HL-60 (cell line): ENCODE results near the gene DYRK1B.

Source experiments
- DNase-seq, 2 experiments: peaks; one replicate each; pipeline ENCODE4 v3.0.0-alpha.2; 2010 to 2020; ENCODE audit warnings: low read depth in 1 of 2, low spot score in 1 of 2
- H3K27ac ChIP-seq: fragments of 250-450 bp; sonication (Bioruptor Pico); replicated peaks from 2 replicates; pipeline ENCODE4 v1.5.1; 2020; ENCODE audit warnings: mild to moderate bottlenecking, moderate library complexity
- H3K27me3 ChIP-seq: fragments of 250-450 bp; sonication (Bioruptor Pico); 2 replicates; pipeline ENCODE4 v1.5.1; 2021; ENCODE audit warnings: mild to moderate bottlenecking, moderate library complexity; ENCODE audit not compliant: insufficient read depth, poor library complexity, severe bottlenecking
- H3K4me3 ChIP-seq: replicated peaks from 2 replicates; pipeline ENCODE4 v1.5.1; 2011; ENCODE audit warnings: mild to moderate bottlenecking, control low read depth, low read length; ENCODE audit not compliant: insufficient read depth
- GABPA ChIP-seq: IDR thresholded peaks from 2 replicates; pipeline ENCODE4 v1.6.1; 2012; ENCODE audit warnings: low read depth
- POLR2AphosphoS5 ChIP-seq: IDR thresholded peaks from 2 replicates; pipeline ENCODE4 v1.6.1; 2012; ENCODE audit warnings: low read depth
- SPI1 ChIP-seq: IDR thresholded peaks from 2 replicates; pipeline ENCODE4 v1.6.1; 2012; ENCODE audit warnings: low read depth, mild to moderate bottlenecking, borderline replicate concordance
- TF ChIP-seq, protein P1 (sequence below): IDR thresholded peaks from one replicate; pipeline ENCODE4 v1.5.1; 2011; ENCODE audit warnings: low read length, control low read depth, inconsistent platforms; ENCODE audit not compliant: insufficient read depth
- TF ChIP-seq, protein P2 (sequence below): IDR thresholded peaks from 2 replicates; pipeline ENCODE4 v1.6.1; 2012; ENCODE audit warnings: low read depth; ENCODE audit not compliant: insufficient replicate concordance

DYRK1B gene

DNA sequence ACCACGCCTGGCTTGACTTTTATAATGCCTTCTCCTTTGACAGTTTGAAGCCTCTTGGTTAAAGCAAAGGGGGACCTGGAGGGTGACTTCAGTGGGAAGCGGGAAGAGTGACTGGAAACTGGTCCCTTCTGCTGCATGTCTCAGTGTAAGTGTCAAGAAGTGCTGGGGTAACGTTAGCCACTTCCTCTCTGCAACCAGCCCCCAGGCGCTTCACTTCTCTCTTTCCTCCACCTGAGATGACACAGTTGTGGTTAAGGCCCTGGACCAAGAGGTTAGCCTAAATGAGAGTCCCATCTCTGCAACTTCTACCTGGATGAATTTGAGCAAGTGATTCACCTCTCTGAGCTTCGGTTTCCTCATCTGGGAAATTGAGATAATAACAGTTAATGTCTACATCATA, 39.0 kb downstream of the DYRK1B start:
- TF ChIP-seq POLR2AphosphoS5 (no peak), SPI1 (peak; percentile 90)
- DNase-seq = peak in 1 of 2 experiments; percentile 39

DNA sequence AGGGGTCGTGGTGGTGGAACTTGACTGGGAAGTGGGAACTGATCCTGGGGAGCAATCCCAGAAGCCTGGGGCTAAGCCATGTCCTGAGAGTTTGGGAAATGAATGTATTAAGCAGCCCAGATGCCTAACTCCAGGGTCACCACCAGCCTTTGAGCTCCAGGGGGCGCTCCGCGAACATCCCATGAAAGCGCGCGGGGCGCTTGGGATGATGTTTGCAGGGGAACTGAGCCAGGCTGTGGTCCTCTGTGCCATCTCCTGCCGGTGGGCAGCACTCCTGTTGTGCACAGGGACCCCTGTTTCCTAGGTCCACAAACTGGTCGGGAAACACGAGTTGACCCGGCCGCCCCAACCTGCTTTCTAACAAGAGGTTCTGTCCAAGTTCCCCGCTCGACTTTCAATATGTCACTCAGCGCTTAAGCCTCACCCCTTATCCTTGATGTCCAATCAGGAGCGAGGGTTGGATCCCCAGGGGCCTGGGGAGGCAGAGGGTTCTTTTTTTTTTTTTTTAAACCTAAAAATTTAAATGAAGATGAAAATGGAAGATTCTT, 40.9 kb downstream of the DYRK1B start:
- TF ChIP-seq, protein P1, sequence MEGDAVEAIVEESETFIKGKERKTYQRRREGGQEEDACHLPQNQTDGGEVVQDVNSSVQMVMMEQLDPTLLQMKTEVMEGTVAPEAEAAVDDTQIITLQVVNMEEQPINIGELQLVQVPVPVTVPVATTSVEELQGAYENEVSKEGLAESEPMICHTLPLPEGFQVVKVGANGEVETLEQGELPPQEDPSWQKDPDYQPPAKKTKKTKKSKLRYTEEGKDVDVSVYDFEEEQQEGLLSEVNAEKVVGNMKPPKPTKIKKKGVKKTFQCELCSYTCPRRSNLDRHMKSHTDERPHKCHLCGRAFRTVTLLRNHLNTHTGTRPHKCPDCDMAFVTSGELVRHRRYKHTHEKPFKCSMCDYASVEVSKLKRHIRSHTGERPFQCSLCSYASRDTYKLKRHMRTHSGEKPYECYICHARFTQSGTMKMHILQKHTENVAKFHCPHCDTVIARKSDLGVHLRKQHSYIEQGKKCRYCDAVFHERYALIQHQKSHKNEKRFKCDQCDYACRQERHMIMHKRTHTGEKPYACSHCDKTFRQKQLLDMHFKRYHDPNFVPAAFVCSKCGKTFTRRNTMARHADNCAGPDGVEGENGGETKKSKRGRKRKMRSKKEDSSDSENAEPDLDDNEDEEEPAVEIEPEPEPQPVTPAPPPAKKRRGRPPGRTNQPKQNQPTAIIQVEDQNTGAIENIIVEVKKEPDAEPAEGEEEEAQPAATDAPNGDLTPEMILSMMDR = peak; percentile 95
- TF ChIP-seq, protein P2, sequence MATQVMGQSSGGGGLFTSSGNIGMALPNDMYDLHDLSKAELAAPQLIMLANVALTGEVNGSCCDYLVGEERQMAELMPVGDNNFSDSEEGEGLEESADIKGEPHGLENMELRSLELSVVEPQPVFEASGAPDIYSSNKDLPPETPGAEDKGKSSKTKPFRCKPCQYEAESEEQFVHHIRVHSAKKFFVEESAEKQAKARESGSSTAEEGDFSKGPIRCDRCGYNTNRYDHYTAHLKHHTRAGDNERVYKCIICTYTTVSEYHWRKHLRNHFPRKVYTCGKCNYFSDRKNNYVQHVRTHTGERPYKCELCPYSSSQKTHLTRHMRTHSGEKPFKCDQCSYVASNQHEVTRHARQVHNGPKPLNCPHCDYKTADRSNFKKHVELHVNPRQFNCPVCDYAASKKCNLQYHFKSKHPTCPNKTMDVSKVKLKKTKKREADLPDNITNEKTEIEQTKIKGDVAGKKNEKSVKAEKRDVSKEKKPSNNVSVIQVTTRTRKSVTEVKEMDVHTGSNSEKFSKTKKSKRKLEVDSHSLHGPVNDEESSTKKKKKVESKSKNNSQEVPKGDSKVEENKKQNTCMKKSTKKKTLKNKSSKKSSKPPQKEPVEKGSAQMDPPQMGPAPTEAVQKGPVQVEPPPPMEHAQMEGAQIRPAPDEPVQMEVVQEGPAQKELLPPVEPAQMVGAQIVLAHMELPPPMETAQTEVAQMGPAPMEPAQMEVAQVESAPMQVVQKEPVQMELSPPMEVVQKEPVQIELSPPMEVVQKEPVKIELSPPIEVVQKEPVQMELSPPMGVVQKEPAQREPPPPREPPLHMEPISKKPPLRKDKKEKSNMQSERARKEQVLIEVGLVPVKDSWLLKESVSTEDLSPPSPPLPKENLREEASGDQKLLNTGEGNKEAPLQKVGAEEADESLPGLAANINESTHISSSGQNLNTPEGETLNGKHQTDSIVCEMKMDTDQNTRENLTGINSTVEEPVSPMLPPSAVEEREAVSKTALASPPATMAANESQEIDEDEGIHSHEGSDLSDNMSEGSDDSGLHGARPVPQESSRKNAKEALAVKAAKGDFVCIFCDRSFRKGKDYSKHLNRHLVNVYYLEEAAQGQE = no peak
- no peaks in the 10 kb centered on the region for H3K27me3 ChIP-seq
- H3K27ac ChIP-seq = no peak overlapping the region
- peak; percentile 25 to 60 for DNase-seq
- peak overlapping the region; percentile 24 for H3K4me3 ChIP-seq

More for the DNA sequence above, 39.0 kb downstream of the DYRK1B start:
- H3K27me3 ChIP-seq = peaks cover 2% of the 10 kb centered on the region
- no peak overlapping the region for H3K4me3 ChIP-seq
- no peak overlapping the region for H3K27ac ChIP-seq

DNA sequence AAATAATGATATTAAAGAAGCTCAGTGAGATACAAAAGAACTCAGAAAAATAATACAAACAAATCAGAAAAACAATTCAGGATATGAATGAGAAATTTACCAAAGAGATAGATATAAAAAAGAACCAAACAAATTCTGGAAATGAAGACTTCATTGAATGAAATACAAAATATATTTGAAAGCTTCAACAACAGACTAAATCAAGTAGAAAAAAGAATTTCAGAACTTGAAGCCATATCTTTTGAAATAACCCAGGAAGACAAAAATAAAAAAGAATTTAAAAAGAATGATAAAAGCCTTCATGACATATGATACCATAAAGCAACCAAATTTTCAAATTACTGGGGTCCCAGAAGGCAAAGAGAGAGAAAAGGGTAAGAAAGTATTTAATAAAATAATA, 45.7 kb downstream of the DYRK1B start:
- TF ChIP-seq GABPA (no peak), POLR2AphosphoS5 (no peak), SPI1 (no peak)
- TF ChIP-seq, protein P2 = no peak
- DNase-seq = no peak
- no peaks in the 10 kb centered on the region for H3K27me3 ChIP-seq

DNA sequence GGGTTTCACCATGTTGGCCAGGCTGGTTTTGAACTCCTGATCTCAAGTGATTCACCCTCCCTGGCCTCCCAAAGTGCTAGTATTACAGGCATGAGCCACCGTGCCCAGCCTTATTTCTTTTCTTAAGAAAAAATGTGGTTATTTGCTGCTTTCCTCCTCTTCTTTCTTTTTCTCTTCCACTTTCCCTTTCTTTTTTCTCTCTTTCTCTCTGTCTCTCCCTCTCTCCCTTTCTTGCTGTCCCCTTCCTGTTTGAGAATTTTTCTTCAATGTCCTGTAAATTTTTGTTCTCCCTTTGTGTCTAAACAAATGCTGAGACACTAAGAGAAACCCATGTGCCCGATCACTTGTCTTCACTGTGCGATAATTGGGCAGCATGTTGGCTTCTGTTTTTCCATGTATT, 53.1 kb downstream of the DYRK1B start:
- Histone ChIP-seq H3K27me3 (peaks cover 5% of the 10 kb centered on the region), H3K4me3 (no peak overlapping the region), H3K27ac (no peak overlapping the region)
- TF ChIP-seq, protein P1 = no peak
- TF ChIP-seq POLR2AphosphoS5 (no peak), SPI1 (no peak)
- TF ChIP-seq, protein P2 = no peak
- no peak for DNase-seq

More for the DNA sequence above, 45.7 kb downstream of the DYRK1B start:
- H3K27ac ChIP-seq = no peak overlapping the region
- H3K4me3 ChIP-seq = no peak overlapping the region
